ENCODE data around the gene XYLT1.

The XYLT1 gene

GRCh38 chr16:17273142-17273561 lies 197.6 kb downstream of the XYLT1 start:
- no peak for TF ChIP-seq CTCF (IDR thresholded peaks at IDR 0.05)

- no peak for TF ChIP-seq CTCF (IDR thresholded peaks at IDR 0.05)
Measured at GRCh38 chr16:17272716-17273115, 198.0 kb downstream of the XYLT1 start.

- no peak for TF ChIP-seq CTCF (IDR thresholded peaks at IDR 0.05)
Measured at GRCh38 chr16:17271687-17272086, 199.1 kb downstream of the XYLT1 start.

- TF ChIP-seq CTCF (IDR thresholded peaks at IDR 0.05): no peak
Measured at GRCh38 chr16:17270683-17271109, 200.1 kb downstream of the XYLT1 start.

GRCh38 chr16:17270111-17270510 lies 200.6 kb downstream of the XYLT1 start:
- no peak for TF ChIP-seq CTCF (IDR thresholded peaks at IDR 0.05)

GRCh38 chr16:17269439-17269838 lies 201.3 kb downstream of the XYLT1 start:
- TF ChIP-seq CTCF (IDR thresholded peaks at IDR 0.05): no peak

GRCh38 chr16:17266608-17267313 lies 204.0 kb downstream of the XYLT1 start:
- no peak for TF ChIP-seq CTCF (IDR thresholded peaks at IDR 0.05)

- no peak for TF ChIP-seq CTCF (IDR thresholded peaks at IDR 0.05)
Measured at GRCh38 chr16:17265154-17265553, 205.6 kb downstream of the XYLT1 start.
